OCI-LY3 (cell line): Measurements from ENCODE around the gene ATOH8.

Experiments used
- H2AFZ ChIP-seq: fragments of 200-600, 300-600 bp; shearing (Covaris generic); 2 replicates; pipeline ENCODE4 v1.6.0; 2014; ENCODE audit warnings: antibody characterized with exemption, low read depth, low read length
- H3K27ac ChIP-seq: fragments of 200-600, 300-600 bp; sonication (generic); 2 replicates; pipeline ENCODE4 v1.5.1; 2014; ENCODE audit warnings: mild to moderate bottlenecking, low read length, moderate library complexity, mixed read lengths
- H3K27me3 ChIP-seq: fragments of 200-600, 300-600 bp; sonication (generic); 2 replicates; pipeline ENCODE4 v1.6.1; 2014; ENCODE audit warnings: low read depth, low read length, mixed read lengths
- H3K36me3 ChIP-seq: fragments of 200-600, 300-600 bp; sonication (generic); replicated peaks from 2 replicates; pipeline ENCODE3; 2014; ENCODE audit warnings: low read depth, low read length, mixed read lengths
- H3K4me1 ChIP-seq: fragments of 300-600, 200-600 bp; sonication (generic); 2 replicates; pipeline ENCODE4 v1.6.1; 2014; ENCODE audit warnings: low read length, mixed read lengths
- H3K4me2 ChIP-seq: fragments of 200-600, 300-600 bp; sonication (generic); 2 replicates; pipeline ENCODE4 v1.6.1; 2014; ENCODE audit warnings: low read length, mixed read lengths
- H3K4me3 ChIP-seq: fragments of 300-600, 200-600 bp; sonication (generic); 2 replicates; pipeline ENCODE4 v1.5.1; 2014; ENCODE audit warnings: antibody characterized with exemption, mild to moderate bottlenecking, low read length, moderate library complexity
- H3K79me2 ChIP-seq: fragments of 300-600, 200-600 bp; shearing (Covaris generic); 2 replicates; pipeline ENCODE4 v1.6.1; 2014; ENCODE audit warnings: mild to moderate bottlenecking, low read length, mixed read lengths
- H3K9ac ChIP-seq: fragments of 300-600, 200-600 bp; shearing (Covaris generic); 2 replicates; pipeline ENCODE4 v1.6.0; 2014; ENCODE audit warnings: mild to moderate bottlenecking, low read length, moderate library complexity
- H3K9me3 ChIP-seq: fragments of 200-600, 300-600 bp; shearing (Covaris generic); 2 replicates; pipeline ENCODE4 v1.6.1; 2014; ENCODE audit warnings: low read length, mixed read lengths; ENCODE audit not compliant: insufficient read depth
- H4K20me1 ChIP-seq: fragments of 200-600, 300-600 bp; sonication (generic); 2 replicates; pipeline ENCODE4 v1.6.1; 2016; ENCODE audit warnings: low read length, mixed read lengths; ENCODE audit not compliant: insufficient read depth
- EZH2phosphoT487 ChIP-seq: fragments of 200-600 bp; shearing (Covaris generic); IDR thresholded peaks from 2 replicates; pipeline ENCODE4 v1.6.1; 2018; ENCODE audit warnings: antibody characterized with exemption, mixed run types, low read depth
- TF ChIP-seq, protein P1 (sequence below): fragments of 200-600, 300-600 bp; sonication (generic); IDR thresholded peaks from 2 replicates; pipeline ENCODE4 v1.5.1; 2014; ENCODE audit warnings: antibody characterized with exemption, low read length, low read depth

ATOH8 gene

DNA sequence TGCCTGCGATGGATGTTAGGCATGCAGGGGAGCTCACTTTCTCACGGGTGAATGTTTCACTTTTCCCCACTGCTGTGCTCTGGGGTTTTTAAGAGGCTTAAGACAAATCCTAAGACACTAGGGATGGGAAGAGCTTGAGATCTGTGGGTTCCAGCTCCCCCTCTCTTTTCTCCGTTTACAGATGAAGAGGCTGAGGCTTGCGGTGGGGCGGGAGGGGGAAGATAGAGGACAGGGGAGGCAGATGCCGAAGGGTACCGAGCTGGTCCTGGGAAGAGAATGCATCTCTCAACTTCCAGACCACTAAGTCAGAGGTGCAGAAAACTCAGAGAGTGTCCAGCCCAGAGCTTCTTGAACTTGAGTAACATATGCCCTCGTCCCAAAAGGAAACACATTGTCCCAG, 8.2 kb upstream of the ATOH8 start:
- H3K4me1 ChIP-seq = peaks cover 16% of the 10 kb centered on the region
- H3K36me3 ChIP-seq = no peaks in the 10 kb centered on the region
- no peak overlapping the region for H3K4me2 ChIP-seq
- TF ChIP-seq, protein P1, sequence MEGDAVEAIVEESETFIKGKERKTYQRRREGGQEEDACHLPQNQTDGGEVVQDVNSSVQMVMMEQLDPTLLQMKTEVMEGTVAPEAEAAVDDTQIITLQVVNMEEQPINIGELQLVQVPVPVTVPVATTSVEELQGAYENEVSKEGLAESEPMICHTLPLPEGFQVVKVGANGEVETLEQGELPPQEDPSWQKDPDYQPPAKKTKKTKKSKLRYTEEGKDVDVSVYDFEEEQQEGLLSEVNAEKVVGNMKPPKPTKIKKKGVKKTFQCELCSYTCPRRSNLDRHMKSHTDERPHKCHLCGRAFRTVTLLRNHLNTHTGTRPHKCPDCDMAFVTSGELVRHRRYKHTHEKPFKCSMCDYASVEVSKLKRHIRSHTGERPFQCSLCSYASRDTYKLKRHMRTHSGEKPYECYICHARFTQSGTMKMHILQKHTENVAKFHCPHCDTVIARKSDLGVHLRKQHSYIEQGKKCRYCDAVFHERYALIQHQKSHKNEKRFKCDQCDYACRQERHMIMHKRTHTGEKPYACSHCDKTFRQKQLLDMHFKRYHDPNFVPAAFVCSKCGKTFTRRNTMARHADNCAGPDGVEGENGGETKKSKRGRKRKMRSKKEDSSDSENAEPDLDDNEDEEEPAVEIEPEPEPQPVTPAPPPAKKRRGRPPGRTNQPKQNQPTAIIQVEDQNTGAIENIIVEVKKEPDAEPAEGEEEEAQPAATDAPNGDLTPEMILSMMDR = no peak
- no peak for TF ChIP-seq EZH2phosphoT487
- H2AFZ ChIP-seq = no peak overlapping the region
- no peak overlapping the region for H3K9ac ChIP-seq
- H3K27me3 ChIP-seq = peaks cover 56% of the 10 kb centered on the region
- H3K9me3 ChIP-seq = no peaks in the 10 kb centered on the region
- no peak overlapping the region for H3K27ac ChIP-seq
- H3K4me3 ChIP-seq = no peak overlapping the region
- H4K20me1 ChIP-seq = no peaks in the 10 kb centered on the region
- no peaks in the 10 kb centered on the region for H3K79me2 ChIP-seq

DNA sequence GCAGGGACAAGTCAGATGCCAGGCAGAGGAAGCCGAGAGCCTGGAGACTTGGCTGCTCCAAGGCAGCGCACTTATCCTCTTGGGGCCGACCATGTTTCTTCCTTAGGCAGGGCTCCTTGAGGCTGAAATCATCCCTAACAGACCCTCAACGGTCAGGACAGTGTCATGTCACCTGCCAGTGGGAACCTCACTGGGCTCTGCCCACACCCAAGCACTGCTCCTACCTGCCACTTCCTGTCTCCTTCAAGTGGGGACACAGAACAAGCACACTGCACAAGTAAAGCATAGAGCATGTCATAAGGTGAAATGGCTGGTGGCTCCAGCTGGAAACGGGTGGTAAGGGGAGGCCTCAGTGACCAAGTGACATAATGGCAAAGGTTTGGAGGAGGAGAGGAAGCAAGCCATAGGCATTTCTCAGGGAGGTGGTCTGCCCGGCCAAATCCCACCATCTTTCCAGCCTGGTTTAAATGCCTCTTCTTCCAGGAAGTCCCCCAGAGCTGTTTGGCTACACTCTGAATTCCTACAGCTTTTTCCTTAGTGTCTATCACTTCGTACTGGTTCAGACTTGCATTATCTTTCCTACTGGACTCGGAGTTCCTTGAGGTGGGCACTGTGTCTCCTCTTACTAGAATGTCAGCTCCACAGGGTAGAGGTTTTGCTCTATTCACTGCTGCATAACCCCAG, 7.3 kb upstream of the ATOH8 start:
- Histone ChIP-seq H4K20me1 (no peaks in the 10 kb centered on the region), H3K27me3 (peaks cover 61% of the 10 kb centered on the region), H3K36me3 (no peaks in the 10 kb centered on the region), H3K79me2 (no peaks in the 10 kb centered on the region), H3K9me3 (no peaks in the 10 kb centered on the region), H3K9ac (no peak overlapping the region), H3K4me3 (no peak overlapping the region), H3K27ac (no peak overlapping the region), H3K4me1 (peaks cover 16% of the 10 kb centered on the region), H2AFZ (no peak overlapping the region), H3K4me2 (no peak overlapping the region)
- TF ChIP-seq EZH2phosphoT487 = no peak
- TF ChIP-seq, protein P1 = no peak

DNA sequence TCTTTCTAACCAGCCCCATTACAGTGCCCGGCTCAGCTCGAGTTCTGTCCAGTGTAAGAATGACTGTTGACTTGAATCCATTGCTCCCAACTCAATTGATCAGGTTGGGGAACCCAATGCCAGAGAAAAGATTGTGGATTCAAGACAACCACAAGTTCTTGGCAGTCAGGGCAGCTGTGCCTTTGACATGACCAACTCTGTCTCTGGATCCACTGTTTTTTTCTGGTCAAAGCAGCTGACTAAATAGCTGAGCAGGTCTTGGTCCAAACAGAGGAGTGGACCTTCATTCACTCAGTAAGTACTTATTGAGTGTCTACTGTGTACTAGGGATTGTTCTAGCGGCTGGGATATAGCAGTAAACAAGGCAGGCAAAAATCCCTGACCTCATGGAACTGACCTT, 6.3 kb upstream of the ATOH8 start:
- Histone ChIP-seq H3K4me1 (peaks cover 16% of the 10 kb centered on the region), H3K27me3 (peaks cover 65% of the 10 kb centered on the region), H3K79me2 (no peaks in the 10 kb centered on the region), H3K4me2 (no peak overlapping the region), H3K27ac (no peak overlapping the region), H4K20me1 (no peaks in the 10 kb centered on the region; the same call in 1 of the 2 replicates), H2AFZ (no peak overlapping the region), H3K4me3 (no peak overlapping the region), H3K9me3 (no peaks in the 10 kb centered on the region), H3K9ac (no peak overlapping the region), H3K36me3 (no peaks in the 10 kb centered on the region)
- TF ChIP-seq, protein P1 = no peak
- TF ChIP-seq EZH2phosphoT487 = no peak

DNA sequence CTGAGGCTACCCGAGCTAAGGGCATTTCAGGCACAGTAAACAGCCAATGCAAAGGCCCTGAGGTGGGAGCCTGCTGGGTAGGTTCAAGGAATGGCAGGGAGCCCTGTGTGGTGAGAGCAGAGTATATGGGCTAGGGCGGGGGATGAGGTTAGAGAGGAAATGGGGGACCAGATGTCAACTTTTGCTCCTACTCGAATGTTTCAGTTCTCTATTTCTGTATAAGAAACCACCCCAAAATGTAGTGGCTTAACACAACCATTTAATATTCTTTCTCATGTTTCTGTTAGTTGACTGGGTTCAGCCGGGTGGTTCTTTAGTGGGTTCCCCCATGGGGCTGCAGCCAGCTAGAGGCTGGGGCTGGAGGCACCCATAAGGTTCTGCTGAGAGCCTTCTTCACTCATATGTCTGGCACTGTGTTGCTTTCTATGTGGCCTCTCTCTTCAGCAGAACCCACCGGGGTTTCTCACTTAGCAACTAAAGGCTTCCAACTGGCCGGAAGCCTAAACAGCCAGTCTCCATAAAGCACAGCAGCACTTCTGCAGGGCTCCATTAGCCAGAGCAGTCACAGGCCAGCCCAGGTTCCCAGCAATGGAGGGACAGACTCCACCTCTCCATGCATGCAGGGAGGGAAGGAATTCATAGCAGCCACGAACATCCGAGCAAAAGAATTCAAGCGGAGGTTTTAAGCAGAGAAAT, 5.6 kb upstream of the ATOH8 start:
- TF ChIP-seq EZH2phosphoT487 = no peak
- TF ChIP-seq, protein P1 = no peak

More for the DNA sequence above, 5.6 kb upstream of the ATOH8 start:
- no peaks in the 10 kb centered on the region for H3K79me2 ChIP-seq
- H3K27me3 ChIP-seq = peaks cover 64% of the 10 kb centered on the region
- no peak overlapping the region for H2AFZ ChIP-seq
- H4K20me1 ChIP-seq = no peaks in the 10 kb centered on the region; the same call in 1 of the 2 replicates
- H3K9me3 ChIP-seq = no peaks in the 10 kb centered on the region
- peaks cover 16% of the 10 kb centered on the region for H3K4me1 ChIP-seq
- H3K4me2 ChIP-seq = peak overlapping the region; percentile 19; the same call in 1 of the 2 replicates
- H3K36me3 ChIP-seq = no peaks in the 10 kb centered on the region
- no peak overlapping the region for H3K4me3 ChIP-seq
- no peak overlapping the region for H3K27ac ChIP-seq
- no peak overlapping the region for H3K9ac ChIP-seq
